Stimulated activated memory B cell treated with anti-CD40 and anti-IgM and Interleukin-4, amounts not matched to agents 10 μg/mL and 1 μg/mL and 100 μg/mL, for 72 hours (primary cell): ENCODE data around the gene CBX8.

ENCODE experiments used
- ATAC-seq: fragments of 150-1000 bp; cut with Tn5 transposase; 2 replicates; pipeline ENCODE4 v1.10.0; 2021
- H3K27ac Mint-ChIP-seq: one replicate; pipeline ENCODE4 v1.8.0; 2022; ENCODE audit warnings: mild to moderate bottlenecking, mixed read lengths
- H3K27me3 Mint-ChIP-seq: one replicate; pipeline ENCODE4 v1.8.0; 2022; ENCODE audit warnings: mixed read lengths
- H3K36me3 Mint-ChIP-seq: one replicate; pipeline ENCODE4 v1.8.0; 2022; ENCODE audit warnings: mixed read lengths
- H3K4me1 Mint-ChIP-seq: one replicate; pipeline ENCODE4 v1.8.0; 2022; ENCODE audit warnings: mixed read lengths
- H3K4me3 Mint-ChIP-seq: one replicate; pipeline ENCODE4 v1.8.0; 2022; ENCODE audit warnings: mild to moderate bottlenecking, moderate library complexity, mixed read lengths
- H3K9me3 Mint-ChIP-seq: one replicate; pipeline ENCODE4 v1.8.0; 2022; ENCODE audit warnings: mixed read lengths

CBX8 gene

DNA sequence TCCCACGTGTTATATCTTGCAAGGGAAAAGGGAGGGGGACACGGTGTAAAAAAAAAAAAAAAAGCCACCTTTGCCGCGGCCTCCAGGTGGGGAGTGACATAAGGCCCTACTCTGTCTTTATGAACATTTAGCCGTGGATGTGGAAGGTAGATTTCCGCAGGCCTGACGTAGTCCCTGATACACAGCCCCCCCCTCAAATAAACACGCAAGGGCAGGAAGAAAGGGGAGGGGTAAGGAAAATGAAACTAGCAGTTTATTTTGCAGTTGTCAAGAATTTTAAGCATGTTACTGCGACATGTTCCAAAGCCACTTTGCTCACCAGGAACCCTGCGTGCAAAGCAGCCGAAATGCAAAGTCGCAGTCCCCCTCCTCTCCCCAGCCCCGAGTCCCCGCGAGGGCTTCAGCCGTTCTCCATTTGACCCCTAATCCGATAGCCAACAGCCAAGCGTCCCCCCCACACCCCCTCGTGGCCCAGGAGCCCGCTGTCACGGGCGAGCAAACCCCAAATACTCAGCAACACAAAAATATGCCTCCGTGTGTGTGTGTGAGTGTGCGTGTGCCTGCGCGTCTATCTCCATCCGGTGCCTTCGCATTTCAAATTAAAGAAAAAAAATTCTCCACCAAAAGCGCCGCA is 41.1 kb upstream of the CBX8 start:
- peaks cover 21% of the 10 kb centered on the region for H3K36me3 Mint-ChIP-seq
- H3K4me3 Mint-ChIP-seq: peak overlapping the region; percentile 91
- H3K27ac Mint-ChIP-seq: peak overlapping the region; percentile 92
- no peak for ATAC-seq
- peaks cover 63% of the 10 kb centered on the region for H3K4me1 Mint-ChIP-seq
- H3K9me3 Mint-ChIP-seq: no peaks in the 10 kb centered on the region
- H3K27me3 Mint-ChIP-seq: peaks cover 33% of the 10 kb centered on the region

DNA sequence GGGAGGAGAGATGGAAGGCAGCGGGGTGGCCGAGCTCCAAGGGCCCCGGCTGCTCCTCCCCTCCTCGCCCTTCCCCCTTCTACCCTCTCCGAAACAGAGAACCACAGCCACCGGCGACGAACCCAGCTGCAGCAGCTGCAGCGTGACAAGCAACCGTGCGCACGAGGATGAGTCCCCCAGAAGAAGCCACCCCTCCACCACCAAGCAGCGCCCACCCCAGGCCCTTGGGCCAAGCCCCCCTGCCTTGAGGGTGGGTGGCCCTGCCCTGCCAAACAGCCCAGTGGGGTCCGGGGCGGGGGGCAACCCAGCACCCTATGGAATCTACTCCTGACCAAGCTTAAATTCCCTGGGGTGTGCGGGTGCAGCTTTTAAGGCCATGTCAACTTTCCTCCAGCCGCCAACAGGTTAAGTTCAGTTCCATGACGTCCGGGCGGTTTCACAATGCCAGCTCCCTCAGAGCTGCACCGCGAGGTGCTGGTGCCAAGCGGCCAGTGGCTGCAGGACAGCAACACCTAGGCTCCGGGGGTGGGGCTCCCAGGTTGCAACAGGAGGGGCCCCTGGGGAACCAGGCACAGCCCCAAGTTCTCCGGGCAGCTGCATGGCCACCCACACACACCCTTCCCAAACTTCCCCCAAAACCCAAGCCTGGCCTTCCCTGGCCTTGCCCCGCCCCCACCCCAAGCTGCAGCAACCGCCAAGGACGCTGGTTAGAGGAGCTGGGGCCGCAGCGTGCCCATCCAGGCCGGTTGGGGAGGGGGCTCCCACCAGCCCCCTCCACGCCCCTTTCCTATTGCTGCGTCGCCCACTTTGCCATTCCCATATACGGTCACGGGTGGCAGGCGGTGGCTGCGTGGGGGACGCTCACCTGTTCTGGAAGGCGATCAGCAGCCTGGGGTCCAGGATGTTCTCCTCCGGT is 40.4 kb upstream of the CBX8 start:
- peaks cover 58% of the 10 kb centered on the region for H3K4me1 Mint-ChIP-seq
- peaks cover 25% of the 10 kb centered on the region for H3K36me3 Mint-ChIP-seq
- no peaks in the 10 kb centered on the region for H3K9me3 Mint-ChIP-seq
- H3K27me3 Mint-ChIP-seq: peaks cover 26% of the 10 kb centered on the region
- peak overlapping the region; percentile 92 for H3K27ac Mint-ChIP-seq
- peak overlapping the region; percentile 91 for H3K4me3 Mint-ChIP-seq
- ATAC-seq: peak; percentile 65

DNA sequence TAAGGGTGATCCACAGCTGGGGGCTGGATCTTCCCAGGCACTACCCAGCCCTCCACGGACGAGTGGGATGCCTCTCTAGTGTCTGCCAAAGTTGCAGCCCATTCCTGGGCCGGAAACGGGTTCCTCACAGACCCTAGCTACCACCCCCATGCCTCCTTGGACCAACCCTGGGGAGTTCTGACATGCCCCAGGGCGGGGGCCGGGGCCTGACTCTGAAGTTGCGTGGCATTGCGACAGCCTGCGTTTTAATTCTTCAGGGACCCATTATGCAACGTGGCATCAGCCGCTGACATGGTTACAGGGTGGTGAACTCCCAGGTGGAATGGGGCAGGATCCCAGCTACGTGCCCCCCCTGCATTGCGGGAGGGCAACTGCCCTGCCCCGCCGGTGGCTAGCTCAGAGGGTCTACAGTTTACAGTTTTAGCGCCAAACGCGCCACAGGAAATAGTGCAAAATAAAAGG is 39.7 kb upstream of the CBX8 start:
- H3K4me3 Mint-ChIP-seq: peak overlapping the region; percentile 91
- H3K4me1 Mint-ChIP-seq: peaks cover 52% of the 10 kb centered on the region
- no peaks in the 10 kb centered on the region for H3K9me3 Mint-ChIP-seq
- ATAC-seq: no peak
- H3K27me3 Mint-ChIP-seq: peaks cover 19% of the 10 kb centered on the region
- peak overlapping the region; percentile 92 for H3K27ac Mint-ChIP-seq
- peaks cover 25% of the 10 kb centered on the region for H3K36me3 Mint-ChIP-seq

DNA sequence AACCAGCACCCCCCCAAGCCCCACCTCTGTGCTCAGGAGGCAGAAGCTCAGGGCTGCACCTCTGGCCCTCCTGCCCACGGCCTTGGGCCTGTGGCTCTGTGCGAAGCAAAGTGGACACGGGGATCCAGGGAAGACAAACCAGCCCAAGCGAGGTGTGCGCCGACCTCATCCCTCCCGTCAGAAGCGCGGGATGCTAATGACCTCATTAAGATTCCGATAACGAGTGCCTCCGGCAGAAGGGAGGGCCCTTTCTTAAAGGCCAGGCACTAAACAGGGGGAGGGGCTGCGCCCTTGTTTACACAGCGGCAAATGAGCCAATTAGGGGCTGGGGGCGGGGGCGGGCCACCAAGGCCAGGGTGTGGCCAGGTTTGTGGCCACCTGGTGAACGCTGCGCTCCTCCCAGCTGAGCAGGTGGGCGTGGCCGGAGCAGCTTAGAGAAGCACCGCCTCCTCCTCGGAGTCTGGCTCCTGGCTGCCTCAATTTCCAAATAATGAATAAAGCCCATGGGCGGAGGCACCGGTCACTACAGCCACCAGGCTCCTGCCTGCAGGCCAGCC is 39.2 kb upstream of the CBX8 start:
- Mint-ChIP-seq H3K27ac (no peak overlapping the region), H3K4me3 (no peak overlapping the region), H3K27me3 (peaks cover 15% of the 10 kb centered on the region), H3K9me3 (no peaks in the 10 kb centered on the region), H3K4me1 (peaks cover 47% of the 10 kb centered on the region), H3K36me3 (peaks cover 25% of the 10 kb centered on the region)
- ATAC-seq: no peak

DNA sequence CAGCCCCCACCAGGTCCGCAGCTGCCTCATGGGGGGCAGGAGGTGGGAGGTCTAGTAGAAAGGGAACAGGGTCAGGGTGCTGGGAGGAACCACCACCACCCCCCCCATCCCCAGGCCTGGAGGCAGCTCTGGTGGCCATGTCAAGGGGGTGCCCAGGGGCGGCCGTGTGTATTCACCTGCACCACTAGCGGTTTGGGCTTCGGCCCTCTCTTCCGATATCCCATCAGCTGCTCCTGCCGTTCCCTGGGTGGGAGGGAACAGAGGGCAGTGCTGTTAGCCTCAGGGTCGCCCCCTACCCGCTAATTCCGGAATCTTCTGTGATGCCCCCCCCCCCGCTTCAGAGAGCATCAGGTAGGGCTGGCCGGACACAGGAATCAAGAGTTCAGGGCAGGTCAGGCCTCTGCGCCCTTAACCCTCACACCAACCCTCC is 38.6 kb upstream of the CBX8 start:
- H3K27me3 Mint-ChIP-seq: peaks cover 10% of the 10 kb centered on the region
- peaks cover 50% of the 10 kb centered on the region for H3K4me1 Mint-ChIP-seq
- peaks cover 25% of the 10 kb centered on the region for H3K36me3 Mint-ChIP-seq
- no peaks in the 10 kb centered on the region for H3K9me3 Mint-ChIP-seq
- no peak overlapping the region for H3K4me3 Mint-ChIP-seq
- no peak overlapping the region for H3K27ac Mint-ChIP-seq
- ATAC-seq: no peak

- H3K9me3 Mint-ChIP-seq: no peaks in the 10 kb centered on the region
- peaks cover 46% of the 10 kb centered on the region for H3K4me1 Mint-ChIP-seq
- H3K27me3 Mint-ChIP-seq: peaks cover 3% of the 10 kb centered on the region
- H3K36me3 Mint-ChIP-seq: peaks cover 25% of the 10 kb centered on the region
- ATAC-seq: no peak
- H3K27ac Mint-ChIP-seq: no peak overlapping the region
- no peak overlapping the region for H3K4me3 Mint-ChIP-seq
These were observed 37.9 kb upstream of the CBX8 start for GRCh38 chr17:79834565-79835469.

DNA sequence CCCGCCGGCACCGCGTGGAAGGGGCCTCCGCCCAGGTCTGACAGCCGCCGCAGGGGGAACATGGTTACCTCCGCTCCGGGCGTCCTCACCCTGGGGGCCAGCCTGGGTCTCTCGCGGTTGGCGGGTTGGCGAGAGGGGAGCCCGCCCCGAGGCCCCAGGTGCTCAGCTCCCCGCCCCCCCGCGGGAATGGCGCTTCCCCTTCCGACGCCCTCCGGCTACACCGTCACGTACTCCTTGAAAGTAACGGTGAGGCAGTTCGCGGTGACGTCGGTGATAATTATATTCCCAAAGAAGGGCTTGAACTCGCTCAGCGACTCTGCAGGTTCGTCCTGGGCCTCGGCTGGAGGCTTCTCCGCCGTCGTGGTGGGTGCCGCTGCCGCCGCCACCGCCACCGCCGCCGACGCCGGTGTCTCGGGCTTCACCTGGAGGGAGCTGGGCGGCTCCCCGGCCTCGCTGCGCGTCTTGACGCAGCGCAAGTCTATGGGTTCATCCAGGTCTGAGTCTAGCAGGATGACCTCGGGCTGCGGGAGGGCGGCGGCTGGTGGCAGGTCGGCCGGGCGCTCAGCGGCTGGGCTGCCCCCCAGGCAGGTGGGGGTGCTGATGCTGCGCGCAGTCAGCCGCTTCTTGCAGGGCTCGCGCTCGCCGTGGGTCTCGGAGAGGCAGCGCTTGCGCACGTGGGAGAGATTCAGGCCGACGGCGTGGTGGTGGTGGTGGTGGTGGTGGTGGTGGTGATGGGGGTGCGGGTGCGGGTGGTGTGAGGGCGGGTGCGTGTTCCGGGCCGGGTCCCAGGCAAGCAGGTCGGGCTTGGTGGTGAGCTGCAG is 37.1 kb upstream of the CBX8 start:
- no peaks in the 10 kb centered on the region for H3K27me3 Mint-ChIP-seq
- H3K9me3 Mint-ChIP-seq: no peaks in the 10 kb centered on the region
- H3K4me3 Mint-ChIP-seq: no peak overlapping the region
- ATAC-seq: no peak
- peaks cover 25% of the 10 kb centered on the region for H3K36me3 Mint-ChIP-seq
- H3K27ac Mint-ChIP-seq: no peak overlapping the region
- peaks cover 45% of the 10 kb centered on the region for H3K4me1 Mint-ChIP-seq

DNA sequence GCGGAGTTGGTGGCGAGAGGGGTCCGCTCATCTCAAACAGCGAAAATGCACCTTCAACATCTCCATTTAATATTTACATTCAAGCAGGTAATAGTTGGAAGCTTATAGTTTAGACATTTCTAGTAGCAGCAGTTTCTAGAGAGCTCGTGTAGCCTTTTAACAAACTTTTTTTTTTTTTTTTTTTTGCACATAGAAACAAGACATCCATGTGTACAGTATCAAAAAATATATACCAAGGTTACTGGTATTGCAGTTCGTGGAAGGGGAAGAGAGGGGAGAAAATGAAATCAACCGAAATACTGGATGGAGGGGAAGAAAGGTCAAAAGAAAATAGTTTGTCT is 36.2 kb upstream of the CBX8 start:
- peaks cover 41% of the 10 kb centered on the region for H3K4me1 Mint-ChIP-seq
- no peaks in the 10 kb centered on the region for H3K27me3 Mint-ChIP-seq
- H3K9me3 Mint-ChIP-seq: no peaks in the 10 kb centered on the region

GRCh38 chr17:79832218-79833109 is 35.6 kb upstream of the CBX8 start:
- ATAC-seq: no peak
- no peaks in the 10 kb centered on the region for H3K27me3 Mint-ChIP-seq
- H3K4me3 Mint-ChIP-seq: no peak overlapping the region
- H3K27ac Mint-ChIP-seq: no peak overlapping the region
- no peaks in the 10 kb centered on the region for H3K9me3 Mint-ChIP-seq
- H3K4me1 Mint-ChIP-seq: peaks cover 35% of the 10 kb centered on the region
- H3K36me3 Mint-ChIP-seq: peaks cover 25% of the 10 kb centered on the region

More for the DNA sequence above, 36.2 kb upstream of the CBX8 start:
- Mint-ChIP-seq H3K27ac (no peak overlapping the region), H3K4me3 (no peak overlapping the region), H3K36me3 (peaks cover 25% of the 10 kb centered on the region)
- ATAC-seq: no peak

GRCh38 chr17:79831265-79832217 is 34.7 kb upstream of the CBX8 start:
- H3K27ac Mint-ChIP-seq: no peak overlapping the region
- H3K9me3 Mint-ChIP-seq: no peaks in the 10 kb centered on the region
- H3K4me3 Mint-ChIP-seq: no peak overlapping the region
- H3K36me3 Mint-ChIP-seq: peaks cover 25% of the 10 kb centered on the region
- peaks cover 28% of the 10 kb centered on the region for H3K4me1 Mint-ChIP-seq
- ATAC-seq: no peak
- H3K27me3 Mint-ChIP-seq: peaks cover 3% of the 10 kb centered on the region

GRCh38 chr17:79830763-79831264 is 33.9 kb upstream of the CBX8 start:
- H3K27me3 Mint-ChIP-seq: peaks cover 10% of the 10 kb centered on the region
- no peak overlapping the region for H3K27ac Mint-ChIP-seq
- H3K4me1 Mint-ChIP-seq: peaks cover 34% of the 10 kb centered on the region
- no peaks in the 10 kb centered on the region for H3K9me3 Mint-ChIP-seq
- no peak overlapping the region for H3K4me3 Mint-ChIP-seq
- H3K36me3 Mint-ChIP-seq: peaks cover 24% of the 10 kb centered on the region
- no peak for ATAC-seq

GRCh38 chr17:79830303-79830702 is 33.4 kb upstream of the CBX8 start:
- Mint-ChIP-seq H3K4me3 (no peak overlapping the region), H3K27me3 (peaks cover 15% of the 10 kb centered on the region), H3K9me3 (no peaks in the 10 kb centered on the region), H3K27ac (no peak overlapping the region), H3K4me1 (peaks cover 34% of the 10 kb centered on the region), H3K36me3 (peaks cover 19% of the 10 kb centered on the region)
- ATAC-seq: no peak
